GM23248 (cell line): ENCODE data around the gene XRRA1.

Experiments used
- EZH2 ChIP-seq: fragments of 200-600 bp; sonication (generic); IDR thresholded peaks from 2 replicates; pipeline ENCODE4 v1.6.1; 2018; ENCODE audit warnings: antibody characterized with exemption, mild to moderate bottlenecking; ENCODE audit not compliant: insufficient read depth, poor library complexity, severe bottlenecking
- EZH2phosphoT487 ChIP-seq: fragments of 200-600 bp; sonication (generic); IDR thresholded peaks from 2 replicates; pipeline ENCODE4 v1.6.1; 2018; ENCODE audit warnings: antibody characterized with exemption, moderate library complexity, mild to moderate bottlenecking, low read depth; ENCODE audit not compliant: insufficient read depth

DNA sequence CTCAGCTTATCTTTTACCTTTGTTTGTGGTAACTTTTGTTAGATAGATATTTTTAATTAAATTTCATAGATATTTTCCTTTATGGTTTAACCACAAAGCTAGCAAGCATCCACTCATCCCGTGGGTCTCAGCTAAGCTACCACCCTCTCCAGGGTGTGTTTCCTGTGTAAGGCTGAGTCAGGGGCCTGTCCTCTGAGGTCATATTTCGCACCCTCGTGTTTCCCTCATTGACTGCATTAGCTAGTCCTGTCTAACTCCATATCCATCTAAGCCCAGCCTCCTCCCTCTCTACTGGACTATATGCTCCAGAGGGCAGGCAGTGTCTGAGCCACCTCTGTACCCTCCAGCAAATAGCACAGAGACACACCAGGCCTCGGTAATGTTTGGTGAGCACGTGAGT is 16.7 kb downstream of the XRRA1 start:
- TF ChIP-seq EZH2 (no peak), EZH2phosphoT487 (no peak)
